ENCODE data around the gene NOL3. TPM values are rescaled to one million over a fixed set of nuclear protein-coding genes. Genes with fewer than 3 reads are reported as not detected.

Gene NOL3
- total RNA-seq, 1 experiment from 2014 or later = 8.5 TPM

DNA sequence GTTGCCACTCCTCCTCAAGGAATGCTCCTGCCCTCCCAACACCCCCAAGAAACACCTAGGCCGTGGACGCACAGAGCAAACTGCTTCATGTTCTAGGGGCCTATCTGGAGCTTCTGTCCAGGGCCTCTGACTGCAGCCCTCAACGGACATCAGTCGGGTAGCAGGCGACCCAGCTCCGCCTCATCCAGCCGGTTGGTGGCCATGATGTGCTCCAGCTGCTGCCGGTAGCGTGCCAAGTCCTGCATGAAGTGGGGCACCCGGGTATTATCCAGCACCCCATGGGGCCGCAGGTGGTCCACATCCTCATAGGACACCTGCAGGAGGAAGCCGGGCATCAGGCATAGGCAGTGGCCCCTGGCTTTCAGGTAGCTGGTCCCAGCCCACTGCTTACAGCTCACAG is 6.3 kb downstream of the NOL3 start (continued):
- TF ChIP-seq, protein P1, sequence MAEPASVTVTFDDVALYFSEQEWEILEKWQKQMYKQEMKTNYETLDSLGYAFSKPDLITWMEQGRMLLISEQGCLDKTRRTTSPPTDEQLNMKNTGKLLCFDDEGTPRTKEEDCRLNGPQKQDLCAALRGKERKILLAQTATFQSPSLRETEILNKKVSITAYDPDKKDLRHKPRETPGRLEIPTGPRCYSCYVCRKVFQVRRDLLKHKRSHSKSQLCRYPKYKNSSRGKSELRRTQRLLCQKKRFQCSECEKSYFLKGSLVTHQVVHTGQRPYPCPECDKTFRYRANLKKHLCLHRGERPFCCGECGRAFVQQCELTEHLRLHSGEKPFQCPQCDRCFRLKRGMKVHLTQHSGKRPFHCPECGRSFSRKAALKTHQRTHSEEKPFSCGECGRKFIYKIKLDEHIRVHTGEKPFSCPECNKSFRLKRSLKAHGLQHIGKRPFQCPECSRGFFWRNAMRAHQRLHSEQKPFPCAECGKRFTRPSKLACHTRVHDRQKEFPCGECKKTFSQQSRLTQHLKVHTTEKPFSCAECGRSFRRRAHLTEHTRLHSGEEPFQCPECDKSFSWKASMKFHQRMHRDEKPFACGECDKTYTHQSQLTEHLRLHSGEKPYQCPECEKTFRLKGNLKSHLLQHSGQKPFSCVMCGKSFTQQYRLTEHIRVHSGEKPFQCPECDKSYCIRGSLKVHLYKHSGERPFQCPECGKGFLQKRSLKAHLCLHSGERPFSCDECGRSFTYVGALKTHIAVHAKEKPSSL (CRISPR knock-in tag; conservative IDR thresholded peaks at IDR 0.05) = no peak
- no peak for TF ChIP-seq ATF6 (CRISPR knock-in tag; IDR thresholded peaks at IDR 0.05)
- no peak for TF ChIP-seq IRF2 (CRISPR knock-in tag; IDR thresholded peaks at IDR 0.05; ENCODE audit: borderline replicate concordance, low read depth)

DNA sequence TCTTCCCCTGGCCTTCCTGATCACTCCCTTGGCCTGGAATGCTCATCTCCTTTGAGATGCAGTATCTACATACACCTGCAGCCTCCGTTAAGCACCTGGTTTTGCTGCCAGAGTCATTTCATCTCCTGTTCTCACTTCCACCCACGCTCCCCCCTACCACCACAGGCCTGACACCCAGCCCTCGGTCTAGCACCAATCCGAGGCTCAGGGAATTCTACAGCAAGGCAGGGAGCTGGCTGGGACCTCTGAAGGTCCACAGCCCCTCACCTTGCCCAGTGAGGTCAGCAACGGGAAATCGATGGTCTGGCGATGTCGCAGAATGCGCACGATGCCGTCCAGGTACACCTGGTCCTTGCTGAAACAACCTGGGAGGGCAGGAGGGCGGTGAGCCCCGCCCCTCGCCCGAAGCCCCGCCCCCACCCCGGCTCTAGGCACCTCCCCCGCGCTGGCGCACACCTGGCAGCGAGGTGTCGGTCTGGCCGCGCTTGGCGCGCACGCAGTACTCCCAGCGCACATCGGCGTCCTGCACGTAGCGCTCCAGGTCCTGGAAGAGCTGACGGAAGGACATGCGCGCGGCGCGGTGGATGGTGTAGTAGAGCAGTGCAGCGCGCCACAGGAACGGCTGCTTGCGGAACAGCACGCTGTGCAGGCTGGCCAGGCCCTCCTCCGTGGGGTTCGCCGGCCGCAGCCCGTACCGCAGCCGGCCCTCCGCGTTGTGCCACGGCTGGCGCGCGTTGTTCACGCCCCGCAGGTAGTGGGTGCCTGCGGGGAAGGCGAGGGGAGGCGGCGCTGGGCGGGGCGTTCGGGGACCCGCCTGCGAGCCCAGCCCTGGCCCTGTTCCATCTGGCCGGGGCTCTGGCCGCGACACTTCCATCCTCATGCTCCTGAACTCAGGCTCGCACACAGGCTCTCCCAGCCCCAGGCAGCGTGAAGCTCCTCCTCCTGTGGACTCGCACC is 7.7 kb downstream of the NOL3 start:
- ATAC-seq (peak; percentile 85), DNase-seq (ENCODE audit: low spot score) (peak; percentile 93)
- Mint-ChIP-seq H3K9me3 (no peaks in the 10 kb centered on the region), H3K36me3 (peaks cover 3% of the 10 kb centered on the region; the same call in 1 of the 2 replicates), H3K4me1 (peaks cover 22% of the 10 kb centered on the region), H3K4me3 (peak overlapping the region; percentile 65), H3K27me3 (ENCODE audit: low read depth) (peaks cover 54% of the 10 kb centered on the region), H3K27ac (peak overlapping the region; percentile 63; the same call in 1 of the 2 replicates)
- ChIA-PET POLR2A (interaction anchor here (0.6 to 1.4 kb wide), 4 partner anchors 9 to 166 kb away, joined by 3 to 5 read pairs (median 3); partner anchors contain the start of genes FBXL8 and TRADD), CTCF (interaction anchor here (0.6 to 5.9 kb wide), 10 partner anchors 7 to 224 kb away, joined by 3 to 37 read pairs (median 6); partner anchors contain the start of genes B3GNT9, CES3 and NOL3)
- TF ChIP-seq RELA (CRISPR knock-in tag; IDR thresholded peaks at IDR 0.05; ENCODE audit: borderline replicate concordance) (0 out of 2 replicates have a peak, but pooled peaks have one; percentile 82), TEAD4 (CRISPR knock-in tag; IDR thresholded peaks at IDR 0.05) (no peak), E2F4 (CRISPR knock-in tag; IDR thresholded peaks at IDR 0.05; ENCODE audit: borderline replicate concordance, low read depth) (peak; percentile 57; the same call in 1 of the 2 replicates), FOXP4 (CRISPR knock-in tag; IDR thresholded peaks at IDR 0.05) (0 out of 2 replicates have a peak, but pooled peaks have one; percentile 55), USF2 (CRISPR knock-in tag; IDR thresholded peaks at IDR 0.05) (0 out of 2 replicates have a peak, but pooled peaks have one; percentile 19), TEAD1 (CRISPR knock-in tag; IDR thresholded peaks at IDR 0.05) (peak; percentile 78; the same call in 1 of the 2 replicates), NFATC4 (CRISPR knock-in tag; IDR thresholded peaks at IDR 0.05) (no peak), HMGA2 (CRISPR knock-in tag; IDR thresholded peaks at IDR 0.05) (no peak), FOXJ3 (CRISPR knock-in tag; IDR thresholded peaks at IDR 0.05; ENCODE audit: borderline replicate concordance) (no peak), E2F5 (CRISPR knock-in tag; IDR thresholded peaks at IDR 0.05) (peak; percentile 90; the same call in 1 of the 2 replicates), FOXK1 (CRISPR knock-in tag; IDR thresholded peaks at IDR 0.05) (peak; percentile 70)
- TF ChIP-seq, protein P2, sequence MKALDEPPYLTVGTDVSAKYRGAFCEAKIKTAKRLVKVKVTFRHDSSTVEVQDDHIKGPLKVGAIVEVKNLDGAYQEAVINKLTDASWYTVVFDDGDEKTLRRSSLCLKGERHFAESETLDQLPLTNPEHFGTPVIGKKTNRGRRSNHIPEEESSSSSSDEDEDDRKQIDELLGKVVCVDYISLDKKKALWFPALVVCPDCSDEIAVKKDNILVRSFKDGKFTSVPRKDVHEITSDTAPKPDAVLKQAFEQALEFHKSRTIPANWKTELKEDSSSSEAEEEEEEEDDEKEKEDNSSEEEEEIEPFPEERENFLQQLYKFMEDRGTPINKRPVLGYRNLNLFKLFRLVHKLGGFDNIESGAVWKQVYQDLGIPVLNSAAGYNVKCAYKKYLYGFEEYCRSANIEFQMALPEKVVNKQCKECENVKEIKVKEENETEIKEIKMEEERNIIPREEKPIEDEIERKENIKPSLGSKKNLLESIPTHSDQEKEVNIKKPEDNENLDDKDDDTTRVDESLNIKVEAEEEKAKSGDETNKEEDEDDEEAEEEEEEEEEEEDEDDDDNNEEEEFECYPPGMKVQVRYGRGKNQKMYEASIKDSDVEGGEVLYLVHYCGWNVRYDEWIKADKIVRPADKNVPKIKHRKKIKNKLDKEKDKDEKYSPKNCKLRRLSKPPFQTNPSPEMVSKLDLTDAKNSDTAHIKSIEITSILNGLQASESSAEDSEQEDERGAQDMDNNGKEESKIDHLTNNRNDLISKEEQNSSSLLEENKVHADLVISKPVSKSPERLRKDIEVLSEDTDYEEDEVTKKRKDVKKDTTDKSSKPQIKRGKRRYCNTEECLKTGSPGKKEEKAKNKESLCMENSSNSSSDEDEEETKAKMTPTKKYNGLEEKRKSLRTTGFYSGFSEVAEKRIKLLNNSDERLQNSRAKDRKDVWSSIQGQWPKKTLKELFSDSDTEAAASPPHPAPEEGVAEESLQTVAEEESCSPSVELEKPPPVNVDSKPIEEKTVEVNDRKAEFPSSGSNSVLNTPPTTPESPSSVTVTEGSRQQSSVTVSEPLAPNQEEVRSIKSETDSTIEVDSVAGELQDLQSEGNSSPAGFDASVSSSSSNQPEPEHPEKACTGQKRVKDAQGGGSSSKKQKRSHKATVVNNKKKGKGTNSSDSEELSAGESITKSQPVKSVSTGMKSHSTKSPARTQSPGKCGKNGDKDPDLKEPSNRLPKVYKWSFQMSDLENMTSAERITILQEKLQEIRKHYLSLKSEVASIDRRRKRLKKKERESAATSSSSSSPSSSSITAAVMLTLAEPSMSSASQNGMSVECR (CRISPR knock-in tag; IDR thresholded peaks at IDR 0.05; ENCODE audit: borderline replicate concordance) = peak; percentile 73; the same call in 1 of the 2 replicates
- TF ChIP-seq, protein P3, sequence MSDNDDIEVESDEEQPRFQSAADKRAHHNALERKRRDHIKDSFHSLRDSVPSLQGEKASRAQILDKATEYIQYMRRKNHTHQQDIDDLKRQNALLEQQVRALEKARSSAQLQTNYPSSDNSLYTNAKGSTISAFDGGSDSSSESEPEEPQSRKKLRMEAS (CRISPR knock-in tag; IDR thresholded peaks at IDR 0.05) = peak; percentile 87
